Measurements from ENCODE around the gene RAD51B.

Gene RAD51B

DNA sequence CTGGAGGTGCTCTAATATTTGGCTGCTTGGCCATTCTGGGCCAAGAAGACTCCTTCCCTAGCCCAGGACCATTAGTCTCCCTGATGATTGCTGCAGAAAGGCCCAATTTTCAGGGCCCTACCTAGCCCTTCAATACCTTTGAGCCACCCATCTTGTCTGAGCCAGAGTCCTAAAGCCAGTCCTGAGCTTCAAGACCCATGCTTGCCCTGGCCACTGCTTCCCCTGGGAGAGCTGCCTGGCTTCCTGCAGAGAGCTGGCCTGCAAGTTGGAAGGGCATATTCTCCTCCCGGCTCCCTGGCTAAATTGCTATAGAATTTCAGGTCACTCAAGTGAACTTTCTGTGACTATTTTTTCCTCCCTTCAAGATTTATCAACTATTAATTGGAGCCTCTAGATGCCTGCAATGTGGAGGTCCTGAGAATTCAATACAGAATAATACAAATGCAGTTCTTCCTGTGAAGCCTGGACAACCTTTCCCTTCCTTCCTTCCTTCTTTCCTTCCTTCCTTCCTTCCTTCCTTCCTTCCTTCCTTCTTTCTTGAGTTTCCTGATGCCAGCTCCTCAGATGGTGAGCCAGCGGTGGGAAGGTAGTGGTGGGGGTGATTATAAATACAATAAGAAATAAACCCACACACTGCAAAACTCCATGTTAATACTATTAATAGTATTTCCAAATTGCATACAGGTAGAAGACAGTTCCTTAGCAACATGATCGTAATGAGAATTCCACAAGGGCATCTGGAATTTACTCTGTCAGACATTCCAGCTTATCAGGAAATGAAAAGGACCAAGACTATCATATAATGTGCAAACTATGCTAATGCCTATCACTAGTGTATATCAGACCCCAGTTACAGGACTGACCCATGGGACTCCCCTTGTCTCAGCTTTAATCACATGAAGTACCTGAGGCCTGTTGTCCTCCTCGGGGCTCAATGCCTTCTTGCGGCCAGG is 865.2 kb downstream of the RAD51B start:
- no peak for DNase-seq (ENCODE audit: low read depth)
- no peak overlapping the region for H3K4me3 ChIP-seq (ENCODE audit: low read length)
- TF ChIP-seq, protein P1, sequence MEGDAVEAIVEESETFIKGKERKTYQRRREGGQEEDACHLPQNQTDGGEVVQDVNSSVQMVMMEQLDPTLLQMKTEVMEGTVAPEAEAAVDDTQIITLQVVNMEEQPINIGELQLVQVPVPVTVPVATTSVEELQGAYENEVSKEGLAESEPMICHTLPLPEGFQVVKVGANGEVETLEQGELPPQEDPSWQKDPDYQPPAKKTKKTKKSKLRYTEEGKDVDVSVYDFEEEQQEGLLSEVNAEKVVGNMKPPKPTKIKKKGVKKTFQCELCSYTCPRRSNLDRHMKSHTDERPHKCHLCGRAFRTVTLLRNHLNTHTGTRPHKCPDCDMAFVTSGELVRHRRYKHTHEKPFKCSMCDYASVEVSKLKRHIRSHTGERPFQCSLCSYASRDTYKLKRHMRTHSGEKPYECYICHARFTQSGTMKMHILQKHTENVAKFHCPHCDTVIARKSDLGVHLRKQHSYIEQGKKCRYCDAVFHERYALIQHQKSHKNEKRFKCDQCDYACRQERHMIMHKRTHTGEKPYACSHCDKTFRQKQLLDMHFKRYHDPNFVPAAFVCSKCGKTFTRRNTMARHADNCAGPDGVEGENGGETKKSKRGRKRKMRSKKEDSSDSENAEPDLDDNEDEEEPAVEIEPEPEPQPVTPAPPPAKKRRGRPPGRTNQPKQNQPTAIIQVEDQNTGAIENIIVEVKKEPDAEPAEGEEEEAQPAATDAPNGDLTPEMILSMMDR (conservative IDR thresholded peaks at IDR 0.05; ENCODE audit: low read depth, low read length): no peak

DNA sequence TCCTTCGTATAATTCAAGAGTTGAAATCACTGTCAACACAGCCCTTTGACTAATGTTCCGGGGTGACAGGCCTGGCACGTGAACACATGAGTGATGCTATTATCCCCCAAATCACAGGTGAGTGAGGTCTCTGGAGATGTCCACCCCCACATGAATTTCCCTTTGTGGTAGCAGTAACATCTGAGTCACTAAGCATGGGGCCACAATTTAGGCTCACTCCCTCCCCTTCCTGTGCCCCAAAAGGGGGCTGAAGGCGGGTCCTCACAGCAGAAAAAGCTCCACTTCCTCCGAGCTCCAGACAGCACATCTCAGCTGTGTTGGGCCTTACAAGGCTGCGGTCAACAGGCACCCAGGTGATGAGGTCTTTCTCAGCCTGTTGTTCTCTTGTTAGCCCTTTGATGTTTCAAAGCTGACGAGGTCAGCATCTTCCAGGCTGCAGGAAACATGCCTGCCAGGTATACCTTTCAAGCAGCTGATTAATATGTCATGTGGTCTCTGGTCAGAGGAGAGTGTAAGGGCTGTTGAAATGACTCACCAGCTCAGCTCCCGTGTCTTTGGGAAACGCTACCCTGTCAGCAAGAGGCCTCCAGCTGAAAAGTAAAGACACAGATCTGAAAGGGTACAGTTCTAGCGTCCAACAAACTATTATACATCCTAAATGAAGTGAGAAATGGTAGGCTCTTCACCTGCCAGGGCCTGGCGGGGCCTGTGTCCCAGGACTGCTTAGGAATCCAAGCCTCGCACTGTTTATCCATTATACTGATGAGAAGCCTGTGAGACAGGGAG is 866.0 kb downstream of the RAD51B start:
- no peak overlapping the region for H3K4me3 ChIP-seq (ENCODE audit: low read length)
- peak; percentile 92 for DNase-seq (ENCODE audit: low read depth)
- TF ChIP-seq, protein P1 (conservative IDR thresholded peaks at IDR 0.05; ENCODE audit: low read depth, low read length): no peak

- TF ChIP-seq, protein P1 (conservative IDR thresholded peaks at IDR 0.05; ENCODE audit: low read depth, low read length): no peak
- no peak for DNase-seq (ENCODE audit: low read depth)
- H3K4me3 ChIP-seq (ENCODE audit: low read length): no peak overlapping the region
Observed at GRCh38 chr14:68686205-68686465, 866.6 kb downstream of the RAD51B start.

GRCh38 chr14:68686724-68687123 is 867.1 kb downstream of the RAD51B start:
- H3K4me3 ChIP-seq (ENCODE audit: low read length): no peak overlapping the region
- DNase-seq (ENCODE audit: low read depth): no peak
- TF ChIP-seq, protein P1 (conservative IDR thresholded peaks at IDR 0.05; ENCODE audit: low read depth, low read length): no peak

- TF ChIP-seq, protein P1 (conservative IDR thresholded peaks at IDR 0.05; ENCODE audit: low read depth, low read length): no peak
- peak; percentile 51 for DNase-seq (ENCODE audit: low read depth)
- no peak overlapping the region for H3K4me3 ChIP-seq (ENCODE audit: low read length)
Observed at GRCh38 chr14:68687746-68688145, 868.2 kb downstream of the RAD51B start.

GRCh38 chr14:68688872-68689371 is 869.3 kb downstream of the RAD51B start:
- TF ChIP-seq, protein P1 (conservative IDR thresholded peaks at IDR 0.05; ENCODE audit: low read depth, low read length): peak; percentile 36
- H3K4me3 ChIP-seq (ENCODE audit: low read length): no peak overlapping the region
- DNase-seq (ENCODE audit: low read depth): no peak
